ENCODE measurements around the gene CNTNAP2. TPM values are rescaled to one million over a fixed set of nuclear protein-coding genes. Genes with fewer than 3 reads are reported as not detected.

The CNTNAP2 gene
- total and polyA plus RNA-seq, 9 of the 15 experiments (the other 6 are each of a cell fraction or from before 2014, with no cell fraction given): 0.04 to 0.62 (median 0.09) TPM; not detected in 4

GRCh38 chr7:147861945-147862344, 1745.3 kb downstream of the CNTNAP2 start (continued):
- TF ChIP-seq, protein P1, sequence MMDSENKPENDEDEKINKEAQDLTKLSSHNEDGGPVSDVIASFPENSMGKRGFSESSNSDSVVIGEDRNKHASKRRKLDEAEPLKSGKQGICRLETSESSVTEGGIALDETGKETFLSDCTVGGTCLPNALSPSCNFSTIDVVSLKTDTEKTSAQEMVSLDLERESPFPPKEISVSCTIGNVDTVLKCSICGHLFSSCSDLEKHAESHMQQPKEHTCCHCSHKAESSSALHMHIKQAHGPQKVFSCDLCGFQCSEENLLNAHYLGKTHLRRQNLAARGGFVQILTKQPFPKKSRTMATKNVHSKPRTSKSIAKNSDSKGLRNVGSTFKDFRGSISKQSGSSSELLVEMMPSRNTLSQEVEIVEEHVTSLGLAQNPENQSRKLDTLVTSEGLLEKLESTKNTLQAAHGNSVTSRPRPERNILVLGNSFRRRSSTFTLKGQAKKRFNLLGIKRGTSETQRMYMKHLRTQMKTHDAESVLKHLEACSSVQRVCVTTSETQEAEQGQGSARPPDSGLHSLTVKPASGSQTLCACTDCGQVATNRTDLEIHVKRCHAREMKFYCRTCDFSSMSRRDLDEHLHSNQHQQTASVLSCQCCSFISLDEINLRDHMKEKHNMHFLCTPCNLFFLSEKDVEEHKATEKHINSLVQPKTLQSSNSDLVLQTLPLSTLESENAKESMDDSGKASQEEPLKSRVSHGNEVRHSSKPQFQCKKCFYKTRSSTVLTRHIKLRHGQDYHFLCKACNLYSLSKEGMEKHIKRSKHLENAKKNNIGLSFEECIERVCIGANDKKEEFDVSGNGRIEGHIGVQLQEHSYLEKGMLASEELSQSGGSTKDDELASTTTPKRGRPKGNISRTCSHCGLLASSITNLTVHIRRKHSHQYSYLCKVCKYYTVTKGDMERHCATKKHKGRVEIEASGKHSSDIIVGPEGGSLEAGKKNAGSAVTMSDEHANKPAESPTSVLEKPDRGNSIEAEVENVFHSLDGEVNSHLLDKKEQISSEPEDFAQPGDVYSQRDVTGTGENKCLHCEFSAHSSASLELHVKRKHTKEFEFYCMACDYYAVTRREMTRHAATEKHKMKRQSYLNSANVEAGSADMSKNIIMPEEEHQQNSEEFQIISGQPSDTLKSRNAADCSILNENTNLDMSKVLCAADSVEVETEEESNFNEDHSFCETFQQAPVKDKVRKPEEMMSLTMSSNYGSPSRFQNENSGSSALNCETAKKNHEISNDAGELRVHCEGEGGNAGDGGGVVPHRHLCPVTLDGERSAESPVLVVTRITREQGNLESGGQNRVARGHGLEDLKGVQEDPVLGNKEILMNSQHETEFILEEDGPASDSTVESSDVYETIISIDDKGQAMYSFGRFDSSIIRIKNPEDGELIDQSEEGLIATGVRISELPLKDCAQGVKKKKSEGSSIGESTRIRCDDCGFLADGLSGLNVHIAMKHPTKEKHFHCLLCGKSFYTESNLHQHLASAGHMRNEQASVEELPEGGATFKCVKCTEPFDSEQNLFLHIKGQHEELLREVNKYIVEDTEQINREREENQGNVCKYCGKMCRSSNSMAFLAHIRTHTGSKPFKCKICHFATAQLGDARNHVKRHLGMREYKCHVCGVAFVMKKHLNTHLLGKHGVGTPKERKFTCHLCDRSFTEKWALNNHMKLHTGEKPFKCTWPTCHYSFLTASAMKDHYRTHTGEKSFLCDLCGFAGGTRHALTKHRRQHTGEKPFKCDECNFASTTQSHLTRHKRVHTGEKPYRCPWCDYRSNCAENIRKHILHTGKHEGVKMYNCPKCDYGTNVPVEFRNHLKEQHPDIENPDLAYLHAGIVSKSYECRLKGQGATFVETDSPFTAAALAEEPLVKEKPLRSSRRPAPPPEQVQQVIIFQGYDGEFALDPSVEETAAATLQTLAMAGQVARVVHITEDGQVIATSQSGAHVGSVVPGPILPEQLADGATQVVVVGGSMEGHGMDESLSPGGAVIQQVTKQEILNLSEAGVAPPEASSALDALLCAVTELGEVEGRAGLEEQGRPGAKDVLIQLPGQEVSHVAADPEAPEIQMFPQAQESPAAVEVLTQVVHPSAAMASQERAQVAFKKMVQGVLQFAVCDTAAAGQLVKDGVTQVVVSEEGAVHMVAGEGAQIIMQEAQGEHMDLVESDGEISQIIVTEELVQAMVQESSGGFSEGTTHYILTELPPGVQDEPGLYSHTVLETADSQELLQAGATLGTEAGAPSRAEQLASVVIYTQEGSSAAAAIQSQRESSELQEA (IDR thresholded peaks at IDR 0.05; ENCODE audit: low read depth): no peak
- TF ChIP-seq HLTF (IDR thresholded peaks at IDR 0.05) (no peak), TFAM (CRISPR knock-in tag; conservative IDR thresholded peaks at IDR 0.05) (no peak), PHF20 (IDR thresholded peaks at IDR 0.05; ENCODE audit: partially characterized antibody) (no peak), RFX7 (CRISPR knock-in tag; IDR thresholded peaks at IDR 0.05) (no peak), E2F3 (CRISPR knock-in tag; IDR thresholded peaks at IDR 0.05) (no peak), MXD1 (CRISPR knock-in tag; IDR thresholded peaks at IDR 0.05; ENCODE audit: borderline replicate concordance, poor library complexity, severe bottlenecking) (no peak), RBM15 (IDR thresholded peaks at IDR 0.05; ENCODE audit: insufficient read depth, low read length) (no peak), DLX4 (CRISPR knock-in tag; IDR thresholded peaks at IDR 0.05) (no peak), ERF (CRISPR knock-in tag; IDR thresholded peaks at IDR 0.05) (no peak), TRIM25 (IDR thresholded peaks at IDR 0.05; ENCODE audit: borderline replicate concordance) (no peak), ASH1L (IDR thresholded peaks at IDR 0.05; ENCODE audit: borderline replicate concordance, low read depth, partially characterized antibody) (no peak), MAZ (CRISPR knock-in tag; conservative IDR thresholded peaks at IDR 0.05 in 1 of 2, IDR thresholded peaks at IDR 0.05 in 1 of 2) (no peak)
- TF ChIP-seq, protein P2, sequence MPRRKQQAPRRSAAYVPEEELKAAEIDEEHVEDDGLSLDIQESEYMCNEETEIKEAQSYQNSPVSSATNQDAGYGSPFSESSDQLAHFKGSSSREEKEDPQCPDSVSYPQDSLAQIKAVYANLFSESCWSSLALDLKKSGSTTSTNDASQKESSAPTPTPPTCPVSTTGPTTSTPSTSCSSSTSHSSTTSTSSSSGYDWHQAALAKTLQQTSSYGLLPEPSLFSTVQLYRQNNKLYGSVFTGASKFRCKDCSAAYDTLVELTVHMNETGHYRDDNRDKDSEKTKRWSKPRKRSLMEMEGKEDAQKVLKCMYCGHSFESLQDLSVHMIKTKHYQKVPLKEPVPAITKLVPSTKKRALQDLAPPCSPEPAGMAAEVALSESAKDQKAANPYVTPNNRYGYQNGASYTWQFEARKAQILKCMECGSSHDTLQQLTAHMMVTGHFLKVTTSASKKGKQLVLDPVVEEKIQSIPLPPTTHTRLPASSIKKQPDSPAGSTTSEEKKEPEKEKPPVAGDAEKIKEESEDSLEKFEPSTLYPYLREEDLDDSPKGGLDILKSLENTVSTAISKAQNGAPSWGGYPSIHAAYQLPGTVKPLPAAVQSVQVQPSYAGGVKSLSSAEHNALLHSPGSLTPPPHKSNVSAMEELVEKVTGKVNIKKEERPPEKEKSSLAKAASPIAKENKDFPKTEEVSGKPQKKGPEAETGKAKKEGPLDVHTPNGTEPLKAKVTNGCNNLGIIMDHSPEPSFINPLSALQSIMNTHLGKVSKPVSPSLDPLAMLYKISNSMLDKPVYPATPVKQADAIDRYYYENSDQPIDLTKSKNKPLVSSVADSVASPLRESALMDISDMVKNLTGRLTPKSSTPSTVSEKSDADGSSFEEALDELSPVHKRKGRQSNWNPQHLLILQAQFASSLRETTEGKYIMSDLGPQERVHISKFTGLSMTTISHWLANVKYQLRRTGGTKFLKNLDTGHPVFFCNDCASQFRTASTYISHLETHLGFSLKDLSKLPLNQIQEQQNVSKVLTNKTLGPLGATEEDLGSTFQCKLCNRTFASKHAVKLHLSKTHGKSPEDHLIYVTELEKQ (CRISPR knock-in tag; IDR thresholded peaks at IDR 0.05): no peak
